Liver (tissue), 9 donors: ENCODE measurements around the gene ZSWIM4. TPM values are rescaled to one million over a fixed set of nuclear protein-coding genes. Genes with fewer than 3 reads are reported as not detected.

ENCODE experiments used
- DNase-seq: peaks from one replicate; pipeline ENCODE4 v3.0.0-alpha.2; 2017; ENCODE audit warnings: low spot score
- H3K27ac ChIP-seq, 2 donors: one replicate each; pipeline ENCODE4 v1.7.0; 2013; ENCODE audit warnings: inconsistent platforms in 2 of 2, low read length in 2 of 2, control low read depth in 1 of 2, low read depth in 1 of 2, mild to moderate bottlenecking in 1 of 2
- H3K27me3 ChIP-seq, 4 donors: one replicate each; pipeline versions ENCODE4 v1.6.1 to v1.7.0; 2013; ENCODE audit warnings: low read length in 3 of 4, inconsistent platforms in 1 of 4, mild to moderate bottlenecking in 1 of 4, moderate library complexity in 1 of 4; ENCODE audit not compliant: control insufficient read depth in 4 of 4, insufficient read depth in 4 of 4
- H3K36me3 ChIP-seq, 4 donors: one replicate each; pipeline versions ENCODE4 v1.6.1 to v1.7.0; 2013; ENCODE audit warnings: low read length in 3 of 4, mild to moderate bottlenecking in 3 of 4, low read depth in 1 of 4, moderate library complexity in 1 of 4; ENCODE audit not compliant: control insufficient read depth in 4 of 4, insufficient read depth in 3 of 4
- H3K4me1 ChIP-seq, 4 donors: one replicate each; pipeline versions ENCODE4 v1.6.1 to v1.7.0; 2013; ENCODE audit warnings: low read length in 3 of 4, mild to moderate bottlenecking in 3 of 4, moderate library complexity in 1 of 4; ENCODE audit not compliant: control insufficient read depth in 4 of 4, insufficient read depth in 4 of 4
- H3K4me3 ChIP-seq, 3 donors: one replicate each; pipeline versions ENCODE4 v1.6.1 to v1.7.0; 2013; ENCODE audit warnings: low read length in 3 of 3, control low read depth in 1 of 3, low read depth in 1 of 3, mild to moderate bottlenecking in 1 of 3
- H3K9ac ChIP-seq, 2 donors: one replicate each; pipeline ENCODE4 v1.7.0; 2013; ENCODE audit warnings: low read length in 2 of 2, mild to moderate bottlenecking in 2 of 2, moderate library complexity in 2 of 2, control low read depth in 1 of 2, low read depth in 1 of 2
- H3K9me3 ChIP-seq, 4 donors: one replicate each; pipeline versions ENCODE4 v1.6.1 to v1.7.0; 2013; ENCODE audit warnings: low read length in 3 of 4; ENCODE audit not compliant: control insufficient read depth in 4 of 4
- ATF3 ChIP-seq: IDR thresholded peaks from 2 replicates; pipeline ENCODE4 v1.6.1; 2016; ENCODE audit warnings: antibody characterized with exemption
- CTCF ChIP-seq: fragments of 150-350 bp; IDR thresholded peaks from 2 replicates; pipeline ENCODE4 v1.5.1; 2017; ENCODE audit warnings: improper control_type of control experiment, low read depth, low read length; ENCODE audit not compliant: missing input control
- EGR1 ChIP-seq, 2 donors: IDR thresholded peaks; 2 replicates each; pipeline ENCODE4 v1.6.1; 2016 to 2018; ENCODE audit warnings: antibody characterized with exemption in 2 of 2, low read depth in 2 of 2
- FOXA1 ChIP-seq: IDR thresholded peaks from 2 replicates; pipeline ENCODE4 v1.6.1; 2016; ENCODE audit warnings: antibody characterized with exemption
- FOXA2 ChIP-seq: IDR thresholded peaks from 2 replicates; pipeline ENCODE4 v1.6.1; 2016; ENCODE audit warnings: antibody characterized with exemption
- GABPA ChIP-seq, 2 donors: IDR thresholded peaks in 1 of 2; conservative IDR thresholded peaks in 1 of 2; 2 replicates each; pipeline ENCODE4 v1.6.1; 2016; ENCODE audit warnings: antibody characterized with exemption in 2 of 2, mild to moderate bottlenecking in 1 of 2, moderate library complexity in 1 of 2
- HNF4G ChIP-seq: IDR thresholded peaks from 2 replicates; pipeline ENCODE4 v1.6.1; 2016; ENCODE audit warnings: antibody characterized with exemption
- JUND ChIP-seq, 2 donors: IDR thresholded peaks; 2 replicates each; pipeline ENCODE4 v1.6.1; 2016; ENCODE audit warnings: antibody characterized with exemption in 2 of 2
- MAX ChIP-seq: IDR thresholded peaks from 2 replicates; pipeline ENCODE4 v1.6.1; 2016; ENCODE audit warnings: antibody characterized with exemption
- NR2F2 ChIP-seq: IDR thresholded peaks from 2 replicates; pipeline ENCODE4 v1.6.1; 2016; ENCODE audit warnings: antibody characterized with exemption
- RAD21 ChIP-seq, 2 donors: IDR thresholded peaks; 2 replicates each; pipeline ENCODE4 v1.6.1; 2016; ENCODE audit warnings: antibody characterized with exemption in 2 of 2, mild to moderate bottlenecking in 2 of 2
- RXRA ChIP-seq, 2 donors: IDR thresholded peaks; 2 replicates each; pipeline ENCODE4 v1.6.1; 2017 to 2018; ENCODE audit warnings: antibody characterized with exemption in 2 of 2, mild to moderate bottlenecking in 1 of 2
- SP1 ChIP-seq: IDR thresholded peaks from 2 replicates; pipeline ENCODE4 v1.6.1; 2018; ENCODE audit warnings: antibody characterized with exemption, mild to moderate bottlenecking
- TAF1 ChIP-seq: conservative IDR thresholded peaks from 2 replicates; pipeline ENCODE4 v1.6.1; 2016; ENCODE audit warnings: antibody characterized with exemption, mild to moderate bottlenecking
- YY1 ChIP-seq: IDR thresholded peaks from 2 replicates; pipeline ENCODE4 v1.6.1; 2016; ENCODE audit warnings: antibody characterized with exemption, mild to moderate bottlenecking
- ZBTB33 ChIP-seq: IDR thresholded peaks from 2 replicates; pipeline ENCODE4 v1.6.1; 2016; ENCODE audit warnings: antibody characterized with exemption
- WGBS: extraction: QIAGEN DNeasy Blood & Tissue Kit; methylation state at CpG from one replicate; pipeline ENCODE4 v1.1.7; 2013; 5-methylcytosine and 5-hydroxymethylcytosine counted together
- polyA plus RNA-seq, 2 donors: library from polyadenylated mRNA; stranded (reverse) in 1 of 2; unstranded in 1 of 2; fragments of 200-250 nt in 1 of 2; fragments of >200 nt in 1 of 2; fragmentation: Nextera tagmentation in 1 of 2; extraction: Ambion mirVana in 1 of 2; gene quantifications; one replicate each; pipeline versions ENCODE4 v1.2.1 to v1.2.3, GENCODE V29; 2013 to 2015
- total RNA-seq, 2 donors: library from RNA; depleted of rRNA; stranded (reverse); fragments of >200 nt; gene quantifications; one replicate each; pipeline ENCODE4 v1.2.3, GENCODE V29; 2014
- donor health status: healthy.
- donor health status: healthy.
- donor health status: healthy.
- donor health status: healthy.
- donor health status: healthy.

ZSWIM4 gene
- total and polyA plus RNA-seq, 4 donors: 0.14 to 2.2 (median 1.2) TPM

GRCh38 chr19:13870873-13871272, 75.6 kb downstream of the ZSWIM4 start:
- Histone ChIP-seq H3K9me3 (no peaks in the 10 kb centered on the region), H3K4me1 (peaks cover 2 to 5% (median 2%) of the 10 kb centered on the region in 4 donors), H3K4me3 (no peak overlapping the region), H3K27ac (no peak overlapping the region), H3K9ac (no peak overlapping the region), H3K27me3 (peaks cover 0 to 3% (median 0%) of the 10 kb centered on the region in 4 donors), H3K36me3 (peaks cover 0 to under 1% (median 0%) of the 10 kb centered on the region in 4 donors)
- TF ChIP-seq JUND (IDR thresholded peaks at IDR 0.05): no peak
- TF ChIP-seq HNF4G: no peak
- TF ChIP-seq SP1: no peak
- TF ChIP-seq ATF3: no peak
- TF ChIP-seq CTCF: no peak
- no peak for TF ChIP-seq NR2F2
- TF ChIP-seq YY1: no peak
- TF ChIP-seq RXRA (IDR thresholded peaks at IDR 0.05): no peak
- TF ChIP-seq MAX: no peak
- TF ChIP-seq GABPA (IDR thresholded peaks at IDR 0.05 in 1 of 2, conservative IDR thresholded peaks at IDR 0.05 in 1 of 2): no peak
- TF ChIP-seq EGR1 (IDR thresholded peaks at IDR 0.05; ENCODE audit: low read depth in 2 of 2): no peak
- TF ChIP-seq FOXA1: no peak
- TF ChIP-seq RAD21 (IDR thresholded peaks at IDR 0.05): no peak
- TF ChIP-seq TAF1: no peak
- no peak for TF ChIP-seq FOXA2
- no peak for TF ChIP-seq ZBTB33
- 89% methylated on average over 4 of the region's 4 CpGs for WGBS
- no peak for DNase-seq

GRCh38 chr19:13872339-13872694, 77.1 kb downstream of the ZSWIM4 start:
- Histone ChIP-seq H3K27ac (no peak overlapping the region), H3K27me3 (peaks cover 0 to 3% (median 0%) of the 10 kb centered on the region in 4 donors), H3K4me3 (no peak overlapping the region), H3K9ac (no peak overlapping the region), H3K36me3 (no peaks in the 10 kb centered on the region), H3K4me1 (no peaks in the 10 kb centered on the region), H3K9me3 (no peaks in the 10 kb centered on the region)
- 38% methylated on average over 5 of the region's 5 CpGs for WGBS
- TF ChIP-seq NR2F2: no peak
- DNase-seq: no peak
